GM12878 (cell line): ENCODE measurements around the gene CTCFL. TPM values are rescaled to one million over a fixed set of nuclear protein-coding genes. Genes with fewer than 3 reads are reported as not detected.

ENCODE experiments used
- ATAC-seq: fragments of 200-7000 bp; cut with Tn5 transposase; 3 replicates; pipeline ENCODE4 v1.9.1; 2020; ENCODE audit warnings: mild to moderate bottlenecking, moderate library complexity
- BruUV-seq: library from RNA; stranded (reverse); fragments of 400-500 nt; replicated peaks from 2 replicates; lab custom pipeline; 2021; lab: Mats Ljungman, UMichigan
- CTCF ChIA-PET: fragments of 300-600 bp; sonication (Branson Sonifier 250); formaldehyde crosslinking; extraction: SDS; loops from one replicate; lab custom pipeline; 2021; ENCODE audit warnings: inconsistent platforms; lab: Yijun Ruan, JAX
- POLR2A ChIA-PET: fragments of 350-600 bp; formaldehyde crosslinking; extraction: SDS; loops from one replicate; lab custom pipeline; 2021; ENCODE audit warnings: inconsistent platforms; lab: Charles Lee
- RAD21 ChIA-PET: fragments of 300-600 bp; sonication (Branson Sonifier 250); formaldehyde crosslinking; loops from one replicate; lab custom pipeline; 2023; ENCODE audit warnings: antibody characterized with exemption; ENCODE audit not compliant: unreplicated experiment; lab: Charles Lee
- SMC1A ChIA-PET: fragments of 300-600 bp; sonication (Branson Sonifier 250); formaldehyde crosslinking; loops from one replicate; lab custom pipeline; 2023; ENCODE audit not compliant: unreplicated experiment, uncharacterized antibody; lab: Charles Lee
- DNase-seq: peaks from one replicate; pipeline ENCODE4 v3.0.0-alpha.2; 2011; ENCODE audit warnings: low read depth, low spot score
- FAIRE-seq: peaks from 3 replicates; lab custom pipeline; 2011; peaks lifted over from hg19 to GRCh38; lab: Jason Lieb, UNC
- H2AFZ ChIP-seq: 2 replicates; pipeline ENCODE4 v1.6.0; 2011; ENCODE audit warnings: low read depth, low read length, control low read depth; ENCODE audit not compliant: control insufficient read depth
- H3K27ac ChIP-seq: 2 replicates; pipeline ENCODE4 v1.5.1; 2011; ENCODE audit warnings: control low read depth; ENCODE audit not compliant: control insufficient read depth, insufficient read depth
- H3K27me3 ChIP-seq, 2 experiments: replicated peaks in 1 of 2; 2 replicates each; pipeline versions ENCODE4 v1.6.0 to v1.6.1; 2011; ENCODE audit warnings: low read length in 1 of 2; ENCODE audit not compliant: control insufficient read depth in 2 of 2, insufficient read depth in 2 of 2
- H3K36me3 ChIP-seq, 2 experiments: 2 replicates each; pipeline ENCODE4 v1.5.1; 2011; ENCODE audit warnings: low read length in 1 of 2; ENCODE audit not compliant: control insufficient read depth in 2 of 2, insufficient read depth in 2 of 2
- H3K4me1 ChIP-seq: 2 replicates; pipeline ENCODE4 v1.6.1; 2011; ENCODE audit warnings: mild to moderate bottlenecking, low read length, moderate library complexity, mixed read lengths; ENCODE audit not compliant: control insufficient read depth, insufficient read depth
- H3K4me2 ChIP-seq: 2 replicates; pipeline ENCODE4 v1.6.0; 2011; ENCODE audit warnings: control low read depth; ENCODE audit not compliant: control insufficient read depth, insufficient read depth
- H3K4me3 ChIP-seq: fragments of 200-600 bp; sonication (generic); 2 replicates; pipeline ENCODE4 v1.5.1; 2016
- H3K79me2 ChIP-seq: 2 replicates; pipeline ENCODE4 v1.6.0; 2011; ENCODE audit warnings: low read length; ENCODE audit not compliant: control insufficient read depth, insufficient read depth
- H3K9ac ChIP-seq: 2 replicates; pipeline ENCODE4 v1.8.0; 2011; ENCODE audit warnings: low read length, control low read depth, mixed read lengths; ENCODE audit not compliant: control insufficient read depth, insufficient read depth
- H3K9me3 ChIP-seq: replicated peaks from 3 replicates; pipeline ENCODE4 v1.5.1; 2011; ENCODE audit warnings: mild to moderate bottlenecking, low read length; ENCODE audit not compliant: control insufficient read depth, insufficient read depth
- H4K20me1 ChIP-seq: 2 replicates; pipeline ENCODE4 v1.6.0; 2011; ENCODE audit not compliant: control insufficient read depth, insufficient read depth
- BCL3 ChIP-seq: IDR thresholded peaks from 2 replicates; pipeline ENCODE4 v1.6.1; 2011; ENCODE audit warnings: borderline replicate concordance, low read depth, mild to moderate bottlenecking, moderate library complexity, low read length; ENCODE audit not compliant: insufficient read depth, poor library complexity, severe bottlenecking
- CBX3 ChIP-seq: fragments of 200-600 bp; sonication (generic); IDR thresholded peaks from 2 replicates; pipeline ENCODE4 v1.6.1; 2016; ENCODE audit warnings: low read depth, borderline replicate concordance
- CREB1 ChIP-seq: IDR thresholded peaks from 2 replicates; pipeline ENCODE4 v1.6.1; 2012; ENCODE audit warnings: low read depth, mild to moderate bottlenecking, inconsistent platforms
- E4F1 ChIP-seq: fragments of 450-650 bp; IDR thresholded peaks from 2 replicates; pipeline ENCODE4 v1.6.1; 2018; ENCODE audit warnings: borderline replicate concordance, mild to moderate bottlenecking; ENCODE audit not compliant: partially characterized antibody
- GATAD2B ChIP-seq: fragments of 450-650 bp; conservative IDR thresholded peaks from 2 replicates; pipeline ENCODE4 v1.6.1; 2017; ENCODE audit warnings: low read depth, mild to moderate bottlenecking, moderate library complexity
- IRF3 ChIP-seq: fragments of 450-650 bp; IDR thresholded peaks from 2 replicates; pipeline ENCODE4 v1.6.1; 2014; ENCODE audit warnings: mild to moderate bottlenecking
- MYC ChIP-seq: IDR thresholded peaks from 2 replicates; pipeline ENCODE4 v1.6.1; 2011; ENCODE audit warnings: mild to moderate bottlenecking, low read length, moderate library complexity, inconsistent platforms; ENCODE audit not compliant: insufficient read depth, insufficient replicate concordance, insufficient read length, severe bottlenecking
- NR2C2 ChIP-seq: IDR thresholded peaks from 2 replicates; pipeline ENCODE4 v1.6.1; 2011; ENCODE audit warnings: borderline replicate concordance, low read depth; ENCODE audit not compliant: control insufficient read depth, insufficient read length
- POLR2A ChIP-seq: IDR thresholded peaks from 2 replicates; pipeline ENCODE4 v1.6.1; 2011; ENCODE audit warnings: low read depth, mild to moderate bottlenecking, low read length
- SRF ChIP-seq, 2 experiments: IDR thresholded peaks; 2 replicates each; pipeline ENCODE4 v1.6.1; 2011; ENCODE audit warnings: low read depth in 2 of 2, low read length in 2 of 2, mild to moderate bottlenecking in 1 of 2, moderate library complexity in 1 of 2
- TCF7 ChIP-seq: IDR thresholded peaks from 2 replicates; pipeline ENCODE4 v1.6.1; 2014; ENCODE audit warnings: antibody characterized with exemption, borderline replicate concordance
- USF2 ChIP-seq: IDR thresholded peaks from 2 replicates; pipeline ENCODE4 v1.6.1; 2011; ENCODE audit warnings: low read depth, low read length, improper control_type of control experiment, borderline replicate concordance
- WGBS: methylation state at CpG from one replicate; pipeline ENCODE4 v1.1.6; 2016; ENCODE audit warnings: low lambda C conversion rate; ENCODE audit not compliant: insufficient replicate concordance, insufficient coverage; ENCODE audit errors: missing lambda C conversion rate; 5-methylcytosine and 5-hydroxymethylcytosine counted together
- in situ Hi-C: fragments of 300-500 bp; cut with MboI; formaldehyde crosslinking; loops from 9 replicates; pipeline ENCODE4 v1.14.3; 2018; ENCODE audit warnings: mixed read lengths
- intact Hi-C: fragments of 100-400 bp; cut with micrococcal nuclease; formaldehyde crosslinking; loops from one replicate; pipeline ENCODE4 v1.14.2; 2022; ENCODE audit not compliant: unreplicated experiment
- polyA plus RNA-seq, 11 experiments: library from polyadenylated mRNA; depleted of rRNA in 4 of 11; unstranded in 6 of 11; stranded (reverse) in 5 of 11; fragments of >200 nt; fragmentation: Nextera tagmentation in 4 of 11; fragmentation: Illumina TruSeq in 1 of 11; extraction: Ambion mirVana in 4 of 11; extraction: Trizol in 1 of 11; gene quantifications; 1 replicate in 1 of 11; 2 replicates in 10 of 11; pipeline versions ENCODE4 v1.2.1 to v1.2.3, GENCODE V29; 2011 to 2016; ENCODE audit warnings: inconsistent platforms in 2 of 11, missing spikeins in 2 of 11, low read depth in 1 of 11
- total RNA-seq, 4 experiments: library from RNA; depleted of rRNA in 3 of 4; stranded (reverse); fragments of >200 nt in 3 of 4; fragmentation: Illumina TruSeq in 1 of 4; extraction: Trizol in 1 of 4; gene quantifications; 2 replicates each; pipeline versions ENCODE4 v1.2.1 to v1.2.3, GENCODE V29; 2013 to 2021
- TF ChIP-seq, protein P1 (sequence below): fragments of 450-650 bp; IDR thresholded peaks from 2 replicates; pipeline ENCODE4 v1.6.1; 2017; ENCODE audit warnings: low read depth, mild to moderate bottlenecking, moderate library complexity
- TF ChIP-seq, protein P2 (sequence below): fragments of 450-650 bp; IDR thresholded peaks from 2 replicates; pipeline ENCODE4 v1.6.1; 2017; ENCODE audit warnings: mild to moderate bottlenecking

Gene CTCFL
- total and polyA plus RNA-seq, 10 of the 15 experiments (the other 5 are each of a cell fraction or from before 2014, with no cell fraction given), result 0.06 to 0.20 (median 0.11) TPM; not detected in 4

DNA sequence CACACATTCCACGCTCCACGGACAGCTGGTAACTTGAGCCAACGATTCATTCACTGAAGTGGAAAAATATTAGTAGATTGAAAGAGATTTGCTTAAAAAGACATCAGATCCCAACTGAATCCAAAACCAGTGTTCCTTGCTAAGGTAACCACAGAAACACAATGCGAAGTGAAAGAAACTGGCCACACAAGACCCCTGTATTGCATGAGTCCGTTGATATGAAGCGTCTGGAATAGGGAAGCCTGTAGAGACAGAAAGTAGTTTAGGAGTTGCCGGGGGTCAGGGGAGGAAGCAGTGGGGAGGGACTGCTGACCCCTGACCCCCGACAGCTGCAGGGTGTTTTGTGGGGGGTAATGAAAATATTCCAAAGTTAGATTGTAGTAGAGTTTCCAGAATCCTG is 46.0 kb upstream of the CTCFL start:
- no peak overlapping the region for H3K9ac ChIP-seq
- no peak for TF ChIP-seq USF2
- TF ChIP-seq CBX3, result no peak
- no peak for TF ChIP-seq CREB1
- no peak for TF ChIP-seq TCF7
- TF ChIP-seq POLR2A, result no peak
- TF ChIP-seq GATAD2B, result no peak
- TF ChIP-seq, protein P1, sequence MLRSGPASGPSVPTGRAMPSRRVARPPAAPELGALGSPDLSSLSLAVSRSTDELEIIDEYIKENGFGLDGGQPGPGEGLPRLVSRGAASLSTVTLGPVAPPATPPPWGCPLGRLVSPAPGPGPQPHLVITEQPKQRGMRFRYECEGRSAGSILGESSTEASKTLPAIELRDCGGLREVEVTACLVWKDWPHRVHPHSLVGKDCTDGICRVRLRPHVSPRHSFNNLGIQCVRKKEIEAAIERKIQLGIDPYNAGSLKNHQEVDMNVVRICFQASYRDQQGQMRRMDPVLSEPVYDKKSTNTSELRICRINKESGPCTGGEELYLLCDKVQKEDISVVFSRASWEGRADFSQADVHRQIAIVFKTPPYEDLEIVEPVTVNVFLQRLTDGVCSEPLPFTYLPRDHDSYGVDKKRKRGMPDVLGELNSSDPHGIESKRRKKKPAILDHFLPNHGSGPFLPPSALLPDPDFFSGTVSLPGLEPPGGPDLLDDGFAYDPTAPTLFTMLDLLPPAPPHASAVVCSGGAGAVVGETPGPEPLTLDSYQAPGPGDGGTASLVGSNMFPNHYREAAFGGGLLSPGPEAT, result no peak
- no peak for TF ChIP-seq IRF3
- TF ChIP-seq, protein P2, sequence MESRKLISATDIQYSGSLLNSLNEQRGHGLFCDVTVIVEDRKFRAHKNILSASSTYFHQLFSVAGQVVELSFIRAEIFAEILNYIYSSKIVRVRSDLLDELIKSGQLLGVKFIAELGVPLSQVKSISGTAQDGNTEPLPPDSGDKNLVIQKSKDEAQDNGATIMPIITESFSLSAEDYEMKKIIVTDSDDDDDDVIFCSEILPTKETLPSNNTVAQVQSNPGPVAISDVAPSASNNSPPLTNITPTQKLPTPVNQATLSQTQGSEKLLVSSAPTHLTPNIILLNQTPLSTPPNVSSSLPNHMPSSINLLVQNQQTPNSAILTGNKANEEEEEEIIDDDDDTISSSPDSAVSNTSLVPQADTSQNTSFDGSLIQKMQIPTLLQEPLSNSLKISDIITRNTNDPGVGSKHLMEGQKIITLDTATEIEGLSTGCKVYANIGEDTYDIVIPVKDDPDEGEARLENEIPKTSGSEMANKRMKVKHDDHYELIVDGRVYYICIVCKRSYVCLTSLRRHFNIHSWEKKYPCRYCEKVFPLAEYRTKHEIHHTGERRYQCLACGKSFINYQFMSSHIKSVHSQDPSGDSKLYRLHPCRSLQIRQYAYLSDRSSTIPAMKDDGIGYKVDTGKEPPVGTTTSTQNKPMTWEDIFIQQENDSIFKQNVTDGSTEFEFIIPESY, result no peak
- no peak for TF ChIP-seq E4F1
- TF ChIP-seq MYC, result no peak
- no peak for TF ChIP-seq SRF (IDR thresholded peaks at IDR 0.05; ENCODE audit: low read depth in 2 of 2, low read length in 2 of 2)
- TF ChIP-seq BCL3, result no peak
- TF ChIP-seq NR2C2, result no peak

More for the DNA sequence above, 46.0 kb upstream of the CTCFL start:
- in situ Hi-C loops (no loop called here), intact Hi-C loops (no loop called here)
- Histone ChIP-seq H3K27ac (no peak overlapping the region), H2AFZ (no peak overlapping the region), H3K27me3 (peaks cover 0 to 6% of the 10 kb centered on the region in 2 experiments; a peak in 3 of 4 replicates), H3K9me3 (no peaks in the 10 kb centered on the region), H3K4me2 (no peak overlapping the region), H3K4me3 (no peak overlapping the region), H3K4me1 (no peaks in the 10 kb centered on the region), H3K79me2 (no peaks in the 10 kb centered on the region), H4K20me1 (no peaks in the 10 kb centered on the region), H3K36me3 (no peaks in the 10 kb centered on the region)
- CTCF ChIA-PET, result no interaction called here
- RAD21 ChIA-PET, result no interaction called here
- no peak for DNase-seq
- WGBS, result 42% methylated on average over 8 of the region's 8 CpGs
- ATAC-seq, result no peak
- no TSS peak for BruUV-seq
- FAIRE-seq, result no peak
- SMC1A ChIA-PET, result interaction anchor here (0.6 kb wide), 1 partner anchor 587 kb away, joined by 3 read pairs; no protein-coding TSS in a partner anchor
- POLR2A ChIA-PET, result no interaction called here
